Brain microvascular endothelial cell (primary cell): ENCODE measurements around the gene NEGR1.

ENCODE experiments used
- DNase-seq: peaks from one replicate; pipeline ENCODE4 v3.0.0-alpha.2; 2020
- H3K27ac ChIP-seq: fragments of 250-450 bp; sonication (Bioruptor Pico); 2 replicates; pipeline ENCODE4 v1.5.1; 2020; ENCODE audit warnings: mild to moderate bottlenecking, moderate library complexity
- H3K27me3 ChIP-seq: fragments of 250-450 bp; sonication (Bioruptor Pico); replicated peaks from 2 replicates; pipeline ENCODE4 v1.5.1; 2020; ENCODE audit warnings: mild to moderate bottlenecking
- H3K36me3 ChIP-seq: fragments of 250-450 bp; sonication (Bioruptor Pico); replicated peaks from 2 replicates; pipeline ENCODE4 v1.5.1; 2020; ENCODE audit warnings: mild to moderate bottlenecking
- H3K4me3 ChIP-seq: 2 replicates; pipeline ENCODE4 v1.5.1; 2011; ENCODE audit warnings: low read depth, mild to moderate bottlenecking, control low read depth, low read length, moderate library complexity
- in situ Hi-C: cut with HindIII; loops from 2 replicates; pipeline ENCODE4 v1.10.0; 2017; ENCODE audit warnings: low sequenced_read_pairs, low pct_ligation_motif_present
- TF ChIP-seq, protein P1 (sequence below): IDR thresholded peaks from 2 replicates; pipeline ENCODE4 v1.5.1; 2011; ENCODE audit warnings: low read depth, mild to moderate bottlenecking, moderate library complexity, low read length, control low read depth, inconsistent platforms; ENCODE audit errors: missing control alignments

NEGR1 gene

GRCh38 chr1:71565831-71566230 is 716.5 kb downstream of the NEGR1 start:
- TF ChIP-seq, protein P1, sequence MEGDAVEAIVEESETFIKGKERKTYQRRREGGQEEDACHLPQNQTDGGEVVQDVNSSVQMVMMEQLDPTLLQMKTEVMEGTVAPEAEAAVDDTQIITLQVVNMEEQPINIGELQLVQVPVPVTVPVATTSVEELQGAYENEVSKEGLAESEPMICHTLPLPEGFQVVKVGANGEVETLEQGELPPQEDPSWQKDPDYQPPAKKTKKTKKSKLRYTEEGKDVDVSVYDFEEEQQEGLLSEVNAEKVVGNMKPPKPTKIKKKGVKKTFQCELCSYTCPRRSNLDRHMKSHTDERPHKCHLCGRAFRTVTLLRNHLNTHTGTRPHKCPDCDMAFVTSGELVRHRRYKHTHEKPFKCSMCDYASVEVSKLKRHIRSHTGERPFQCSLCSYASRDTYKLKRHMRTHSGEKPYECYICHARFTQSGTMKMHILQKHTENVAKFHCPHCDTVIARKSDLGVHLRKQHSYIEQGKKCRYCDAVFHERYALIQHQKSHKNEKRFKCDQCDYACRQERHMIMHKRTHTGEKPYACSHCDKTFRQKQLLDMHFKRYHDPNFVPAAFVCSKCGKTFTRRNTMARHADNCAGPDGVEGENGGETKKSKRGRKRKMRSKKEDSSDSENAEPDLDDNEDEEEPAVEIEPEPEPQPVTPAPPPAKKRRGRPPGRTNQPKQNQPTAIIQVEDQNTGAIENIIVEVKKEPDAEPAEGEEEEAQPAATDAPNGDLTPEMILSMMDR: no peak
- Histone ChIP-seq H3K27me3 (no peaks in the 10 kb centered on the region), H3K36me3 (no peaks in the 10 kb centered on the region), H3K4me3 (no peak overlapping the region), H3K27ac (no peak overlapping the region)
- no peak for DNase-seq
- in situ Hi-C loops: no loop called here

DNA sequence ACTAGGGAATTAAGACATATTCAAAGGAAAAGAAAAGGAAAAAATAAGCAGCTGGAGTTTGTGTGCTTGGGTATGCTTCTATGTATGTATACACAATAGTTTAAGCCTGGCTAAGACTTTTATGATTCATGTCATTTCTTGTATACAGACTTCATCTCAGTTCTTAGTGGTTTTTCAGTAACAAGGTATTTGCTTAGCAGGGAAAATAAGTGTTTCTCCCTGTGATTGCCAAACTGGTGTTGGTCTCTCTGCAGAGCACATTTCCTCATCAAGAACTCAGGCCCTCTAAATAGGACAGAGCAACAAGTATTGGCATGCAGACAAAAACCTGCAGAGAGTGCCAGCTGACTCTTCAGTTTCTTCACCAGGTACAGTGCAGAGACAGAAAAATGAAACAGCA is 717.1 kb downstream of the NEGR1 start:
- no peak overlapping the region for H3K27ac ChIP-seq
- H3K27me3 ChIP-seq: no peaks in the 10 kb centered on the region
- DNase-seq: no peak
- in situ Hi-C loops: no loop called here
- TF ChIP-seq, protein P1: no peak
- no peak overlapping the region for H3K4me3 ChIP-seq
- no peaks in the 10 kb centered on the region for H3K36me3 ChIP-seq

DNA sequence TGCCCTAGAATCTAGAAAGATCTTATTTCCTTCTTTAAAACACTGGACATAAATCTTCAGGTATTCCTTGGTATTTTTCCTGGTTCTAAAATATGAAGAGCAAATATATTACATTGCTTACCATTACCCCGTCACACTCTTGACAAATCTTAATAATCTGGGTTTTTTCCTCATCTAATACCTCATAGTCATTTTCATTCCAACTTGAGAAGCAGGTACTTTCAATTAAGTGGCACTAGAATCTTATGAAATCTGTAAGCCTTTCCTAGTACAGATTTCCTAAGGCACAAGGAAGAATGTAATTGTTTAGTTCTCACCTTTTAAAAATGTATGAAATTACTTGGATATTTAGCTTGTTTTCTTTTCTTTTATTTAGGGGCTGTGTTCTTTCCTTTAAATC is 720.0 kb downstream of the NEGR1 start:
- Histone ChIP-seq H3K27ac (no peak overlapping the region), H3K36me3 (no peaks in the 10 kb centered on the region), H3K4me3 (no peak overlapping the region), H3K27me3 (no peaks in the 10 kb centered on the region)
- no peak for DNase-seq
- TF ChIP-seq, protein P1: no peak
- in situ Hi-C loops: no loop called here

DNA sequence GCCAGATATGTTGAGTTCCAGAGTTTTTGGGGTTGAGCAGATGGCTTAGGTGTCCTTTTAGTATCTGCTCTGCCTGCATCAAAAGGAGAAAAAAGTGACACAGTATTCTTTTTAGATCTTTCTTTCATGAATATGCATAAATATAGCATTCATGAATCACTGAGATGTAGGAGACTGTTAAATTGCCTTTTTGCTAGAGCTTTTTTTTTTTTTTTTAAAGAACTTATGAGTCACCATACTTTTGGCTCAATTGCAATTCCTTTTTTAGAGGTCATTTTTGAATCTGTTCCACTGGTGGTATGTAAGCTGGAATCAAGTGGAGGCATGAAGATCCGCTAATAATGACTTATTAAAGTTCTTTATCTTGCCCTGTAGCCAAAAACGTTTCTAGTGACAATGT is 720.6 kb downstream of the NEGR1 start:
- in situ Hi-C loops: no loop called here
- no peaks in the 10 kb centered on the region for H3K36me3 ChIP-seq
- H3K27ac ChIP-seq: no peak overlapping the region
- no peak for DNase-seq
- H3K4me3 ChIP-seq: no peak overlapping the region
- TF ChIP-seq, protein P1: no peak
- H3K27me3 ChIP-seq: no peaks in the 10 kb centered on the region

- in situ Hi-C loops: no loop called here
- no peaks in the 10 kb centered on the region for H3K27me3 ChIP-seq
- no peaks in the 10 kb centered on the region for H3K36me3 ChIP-seq
- no peak overlapping the region for H3K4me3 ChIP-seq
- TF ChIP-seq, protein P1: no peak
- no peak overlapping the region for H3K27ac ChIP-seq
- no peak for DNase-seq
Observed at GRCh38 chr1:71561206-71561605, 721.1 kb downstream of the NEGR1 start.

GRCh38 chr1:71559880-71560279 is 722.5 kb downstream of the NEGR1 start:
- H3K4me3 ChIP-seq: no peak overlapping the region
- no peaks in the 10 kb centered on the region for H3K27me3 ChIP-seq
- TF ChIP-seq, protein P1: no peak
- H3K36me3 ChIP-seq: no peaks in the 10 kb centered on the region
- in situ Hi-C loops: no loop called here
- DNase-seq: no peak
- no peak overlapping the region for H3K27ac ChIP-seq
